DMS79 treated with DMSO at 0.1 percent for 48 hours (cell line): Measurements from ENCODE around the gene SNX32.

Experiments
- DNase-seq: peaks from one replicate; lab custom pipeline; 2025; lab: John Stamatoyannopoulos, UW

The SNX32 gene

GRCh38 chr11:65868076-65868667 lies 34.4 kb downstream of the SNX32 start:
- no peak for DNase-seq

DNA sequence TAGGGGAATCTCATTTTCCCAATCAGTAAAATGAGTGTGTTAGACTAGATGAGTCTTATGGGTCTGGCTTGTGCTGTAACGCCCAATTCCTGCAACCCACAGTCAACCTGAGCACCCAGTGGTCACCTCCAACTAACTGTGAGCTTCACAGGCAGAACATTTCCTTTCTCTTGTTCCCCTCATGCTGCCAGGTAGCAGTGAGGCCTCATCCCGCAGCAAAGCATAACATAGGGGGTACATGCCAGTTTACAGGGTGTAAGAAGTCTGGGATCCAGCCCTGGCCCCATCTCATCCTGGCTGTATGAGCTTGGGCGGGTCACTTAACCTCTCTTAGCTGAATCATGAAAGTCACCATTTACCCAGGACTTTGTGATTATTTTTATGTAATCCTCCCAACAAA lies 35.1 kb downstream of the SNX32 start:
- DNase-seq = no peak

- DNase-seq = no peak
Measured at GRCh38 chr11:65869643-65870306, 36.0 kb downstream of the SNX32 start.

GRCh38 chr11:65870307-65870658 lies 36.5 kb downstream of the SNX32 start:
- no peak for DNase-seq

GRCh38 chr11:65870706-65871681 lies 37.2 kb downstream of the SNX32 start:
- no peak for DNase-seq

DNA sequence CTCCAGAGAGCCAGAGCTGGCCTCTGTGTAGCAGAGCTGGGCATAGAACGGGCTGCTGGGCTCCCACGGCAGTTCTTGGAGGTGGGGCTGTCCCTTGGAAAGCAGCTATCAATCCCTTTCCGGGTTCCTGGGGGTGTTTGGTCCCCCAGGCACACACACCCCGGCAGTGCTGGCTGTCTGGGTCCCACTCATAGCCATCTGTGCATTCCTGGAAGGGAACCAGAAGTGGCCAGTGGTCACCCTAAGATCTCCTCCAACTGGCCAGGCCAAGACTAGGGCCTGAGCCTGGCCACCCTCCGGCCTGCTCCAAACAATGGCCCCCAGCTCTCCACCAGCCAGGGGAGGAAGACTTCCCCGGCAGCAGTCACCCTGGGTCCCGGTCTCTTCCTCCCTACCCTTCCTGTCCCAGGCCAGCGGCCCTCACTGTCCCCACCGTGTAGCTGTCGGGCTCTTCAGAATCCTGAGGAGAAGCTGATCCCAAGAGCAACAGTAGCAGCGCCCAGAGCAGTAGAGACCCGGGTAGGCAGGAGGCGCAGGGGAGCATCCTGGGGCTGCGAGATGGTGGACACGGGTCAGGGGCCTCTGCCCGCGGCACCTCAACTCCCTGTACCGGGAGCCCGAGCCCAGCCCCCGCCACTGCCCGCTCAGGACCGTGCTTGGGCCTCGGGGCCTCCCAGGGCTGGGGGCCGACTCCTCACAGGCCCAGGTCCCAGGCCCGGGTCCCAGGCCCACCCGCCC lies 38.2 kb downstream of the SNX32 start:
- DNase-seq = no peak

DNA sequence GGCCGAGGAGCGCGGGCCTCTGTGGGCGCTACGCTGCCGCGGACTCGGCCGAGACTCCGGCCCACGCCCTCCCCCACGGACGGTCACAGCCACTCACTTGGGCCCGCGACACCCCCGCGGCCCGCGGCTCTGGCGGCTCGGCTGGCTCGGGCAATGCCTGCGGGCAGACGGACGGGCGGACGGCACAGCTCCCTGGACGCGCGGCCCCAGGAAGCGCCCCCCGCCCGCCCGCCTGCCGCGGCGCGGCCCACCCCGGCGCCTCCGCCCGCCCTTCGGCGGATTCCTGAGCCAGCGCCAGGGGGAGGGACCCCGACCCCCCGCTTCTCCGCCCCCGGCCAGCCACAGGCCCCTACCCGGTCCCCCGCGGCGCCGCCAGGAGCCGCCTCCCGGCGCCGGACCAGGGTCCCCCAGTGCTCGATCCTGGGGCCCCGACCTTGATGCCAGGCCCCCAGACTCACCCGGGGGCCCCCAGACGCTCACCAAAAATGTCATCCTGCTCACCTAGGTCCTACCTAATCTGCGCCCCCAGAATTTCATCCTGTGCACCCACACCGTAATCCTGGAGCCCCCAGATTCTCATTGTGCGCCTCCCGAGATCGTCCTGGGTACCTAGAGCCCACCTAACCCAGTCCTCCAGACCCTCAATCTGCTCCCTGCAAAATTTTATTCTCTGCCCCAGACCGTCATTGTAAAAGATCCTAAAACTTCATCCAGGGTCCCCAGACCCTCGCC lies 39.0 kb downstream of the SNX32 start, which contains the start of gene EFEMP2:
Gene EFEMP2, minus strand, starts transcription at position 215 of the 732 bp plus-strand sequence. CDS start 446 bp downstream, outside the sequence.
- DNase-seq = no peak

DNA sequence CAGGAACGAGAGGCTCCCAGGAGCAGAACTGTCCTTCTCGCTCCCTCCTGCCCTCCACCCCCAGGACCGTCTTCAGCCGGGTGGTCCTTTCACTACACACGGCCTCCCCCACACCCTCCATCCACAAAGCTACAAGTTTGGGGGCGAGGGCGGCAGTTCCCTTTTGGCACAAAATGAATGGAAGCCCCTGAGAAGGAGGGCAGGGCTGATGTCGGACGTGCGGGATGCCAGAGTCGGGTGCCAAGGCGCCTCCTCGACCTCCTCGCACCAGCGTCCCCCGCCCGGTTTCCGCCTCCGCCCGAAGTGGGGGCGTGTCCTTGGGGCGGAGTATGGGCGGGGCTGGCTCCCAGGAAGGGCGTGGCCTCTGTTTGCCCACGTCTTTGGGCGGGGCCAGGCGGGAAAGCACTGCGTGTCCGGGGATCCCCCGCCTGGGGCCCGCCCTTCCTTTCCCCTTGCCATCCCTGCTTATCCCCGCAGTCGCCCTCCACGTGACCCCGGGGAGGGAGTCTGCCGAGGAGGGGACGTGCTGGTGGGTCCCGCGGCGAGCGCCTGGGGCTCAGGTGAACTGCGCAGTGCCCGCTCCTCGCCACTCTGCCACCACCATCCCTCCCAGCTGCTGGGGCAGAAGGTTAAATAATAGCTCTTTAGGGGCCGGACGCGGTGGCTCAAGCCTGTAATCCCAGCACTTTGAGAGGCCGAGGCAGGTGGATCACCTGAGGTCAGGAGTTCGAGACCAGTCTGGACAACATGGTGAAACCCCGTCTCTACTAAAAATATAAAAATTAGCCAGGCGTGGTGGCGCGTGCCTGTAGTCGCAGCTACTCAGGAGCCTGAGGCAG lies 39.8 kb downstream of the SNX32 start:
- DNase-seq = no peak

DNA sequence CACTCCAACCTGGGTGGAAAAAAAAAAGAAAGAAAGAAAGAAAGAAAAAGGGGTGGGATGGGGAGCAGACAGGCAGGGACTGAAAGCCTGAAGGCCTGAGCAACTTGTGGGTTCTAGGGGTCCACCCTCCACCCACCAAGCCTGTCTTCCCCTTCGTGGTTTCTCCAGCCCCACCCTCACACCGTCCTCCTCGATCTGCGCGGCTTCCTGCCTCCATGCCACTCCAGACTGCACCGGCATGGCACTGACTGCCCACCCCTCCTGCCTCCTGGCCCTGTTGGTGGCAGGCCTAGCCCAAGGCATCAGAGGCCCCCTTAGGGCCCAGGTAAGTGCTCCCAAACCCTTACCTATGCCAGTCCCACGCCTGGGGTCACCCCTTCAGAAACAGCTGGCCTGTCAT lies 45.9 kb downstream of the SNX32 start, which contains the start of gene CTSW:
Gene CTSW, plus strand, starts transcription at position 221 of the 400 bp plus-strand sequence. Its CDS starts 18 bp downstream, at position 239.
- no peak for DNase-seq

GRCh38 chr11:65880027-65880426 lies 46.3 kb downstream of the SNX32 start:
- no peak for DNase-seq

- no peak for DNase-seq
Measured at GRCh38 chr11:65880844-65881421, 47.2 kb downstream of the SNX32 start.

DNA sequence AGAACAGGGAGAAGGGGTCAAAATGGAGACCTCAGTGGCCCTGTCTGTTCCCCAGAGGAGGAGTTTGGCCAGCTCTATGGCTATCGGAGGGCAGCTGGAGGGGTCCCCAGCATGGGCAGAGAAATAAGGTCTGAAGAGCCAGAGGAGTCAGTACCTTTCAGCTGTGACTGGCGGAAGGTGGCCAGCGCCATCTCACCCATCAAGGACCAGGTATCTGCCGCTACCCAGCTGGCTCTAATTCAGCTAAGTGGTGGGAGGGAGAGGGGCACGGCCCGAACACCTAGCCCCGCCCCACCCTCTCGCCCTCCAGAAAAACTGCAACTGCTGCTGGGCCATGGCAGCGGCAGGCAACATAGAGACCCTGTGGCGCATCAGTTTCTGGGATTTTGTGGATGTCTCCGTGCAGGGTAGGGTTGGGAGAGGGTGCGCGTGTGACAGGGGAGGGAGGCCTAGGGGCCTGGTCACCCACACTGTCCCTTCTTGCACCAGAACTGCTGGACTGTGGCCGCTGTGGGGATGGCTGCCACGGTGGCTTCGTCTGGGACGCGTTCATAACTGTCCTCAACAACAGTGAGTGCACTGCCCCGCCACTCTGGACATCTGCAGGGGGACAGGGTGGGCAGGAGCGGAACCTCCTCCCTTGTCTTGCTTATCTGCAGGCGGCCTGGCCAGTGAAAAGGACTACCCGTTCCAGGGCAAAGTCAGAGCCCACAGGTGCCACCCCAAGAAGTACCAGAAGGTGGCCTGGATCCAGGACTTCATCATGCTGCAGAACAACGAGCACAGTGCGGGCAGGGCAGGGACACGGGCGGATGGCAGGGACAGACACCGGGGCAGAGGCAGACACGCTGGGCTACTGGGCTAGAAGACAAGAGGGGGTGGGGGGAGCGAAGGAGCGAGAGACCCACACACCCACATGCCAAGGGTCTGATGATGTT lies 48.6 kb downstream of the SNX32 start:
- DNase-seq = no peak

DNA sequence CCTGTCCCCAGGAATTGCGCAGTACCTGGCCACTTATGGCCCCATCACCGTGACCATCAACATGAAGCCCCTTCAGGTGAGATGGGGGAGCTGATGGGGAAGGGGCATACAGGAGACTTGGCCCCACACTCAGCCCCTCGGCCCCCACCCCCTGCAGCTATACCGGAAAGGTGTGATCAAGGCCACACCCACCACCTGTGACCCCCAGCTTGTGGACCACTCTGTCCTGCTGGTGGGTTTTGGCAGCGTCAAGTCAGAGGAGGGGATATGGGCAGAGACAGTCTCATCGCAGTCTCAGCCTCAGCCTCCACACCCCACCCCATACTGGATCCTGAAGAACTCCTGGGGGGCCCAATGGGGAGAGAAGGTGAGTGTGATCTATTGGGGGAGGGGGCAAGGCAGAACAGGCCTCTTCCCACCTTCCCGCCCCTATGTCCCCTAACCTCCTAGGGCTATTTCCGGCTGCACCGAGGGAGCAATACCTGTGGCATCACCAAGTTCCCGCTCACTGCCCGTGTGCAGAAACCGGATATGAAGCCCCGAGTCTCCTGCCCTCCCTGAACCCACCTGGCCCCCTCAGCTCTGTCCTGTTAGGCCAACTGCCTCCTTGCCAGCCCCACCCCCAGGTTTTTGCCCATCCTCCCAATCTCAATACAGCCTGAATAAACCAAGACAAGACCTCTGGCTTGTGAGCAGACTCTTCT lies 49.4 kb downstream of the SNX32 start:
- DNase-seq = no peak

- DNase-seq = no peak
Measured at GRCh38 chr11:65883786-65884715, 50.3 kb downstream of the SNX32 start.

- DNase-seq = peak; percentile 48
Measured at GRCh38 chr11:65884716-65885092, 50.9 kb downstream of the SNX32 start.

- no peak for DNase-seq
Measured at GRCh38 chr11:65885231-65885630, 51.5 kb downstream of the SNX32 start.
